Parathyroid adenoma (tissue), 2 donors: Measurements from ENCODE around the gene ELOVL6.
"Not testable (repeated sequence)": the region's sequence is repeated elsewhere in the genome, so short reads cannot be mapped to it uniquely, and the experiment has no call there.

Experiments
- H2AFZ ChIP-seq: fragments of 300-600 bp; sonication (generic); one replicate; pipeline ENCODE4 v1.7.0; 2017; ENCODE audit warnings: antibody characterized with exemption, mild to moderate bottlenecking
- H3K27ac ChIP-seq: fragments of 300-600 bp; sonication (generic); one replicate; pipeline ENCODE4 v1.7.0; 2017
- H3K27me3 ChIP-seq: fragments of 300-600 bp; sonication (generic); one replicate; pipeline ENCODE4 v1.7.0; 2017; ENCODE audit warnings: low read length; ENCODE audit not compliant: control insufficient read depth, insufficient read depth
- H3K36me3 ChIP-seq: fragments of 300-600 bp; sonication (generic); one replicate; pipeline ENCODE4 v1.7.0; 2017; ENCODE audit warnings: low read length; ENCODE audit not compliant: control insufficient read depth, insufficient read depth
- H3K4me1 ChIP-seq: fragments of 300-600 bp; sonication (generic); one replicate; pipeline ENCODE4 v1.7.0; 2017; ENCODE audit warnings: control low read depth
- H3K4me2 ChIP-seq: fragments of 300-600 bp; sonication (generic); one replicate; pipeline ENCODE4 v1.7.0; 2017; ENCODE audit warnings: low read length
- H3K4me3 ChIP-seq: fragments of 300-600 bp; sonication (generic); one replicate; pipeline ENCODE4 v1.7.0; 2017; ENCODE audit warnings: low read depth, low read length
- H3K79me2 ChIP-seq: fragments of 300-600 bp; sonication (generic); one replicate; pipeline ENCODE4 v1.7.0; 2017; ENCODE audit warnings: control low read depth
- H3K9ac ChIP-seq: fragments of 300-600 bp; sonication (generic); one replicate; pipeline ENCODE4 v1.7.0; 2017; ENCODE audit warnings: mild to moderate bottlenecking
- H3K9me3 ChIP-seq: fragments of 300-600 bp; sonication (generic); one replicate; pipeline ENCODE4 v1.7.0; 2017; ENCODE audit warnings: low read length; ENCODE audit not compliant: control insufficient read depth
- CTCF ChIP-seq: fragments of 300-600 bp; sonication (generic); IDR thresholded peaks from one replicate; pipeline ENCODE4 v1.7.0; 2017; ENCODE audit warnings: antibody characterized with exemption, mild to moderate bottlenecking
- donor health status: primary hyperparathyroidism.

ELOVL6 gene

GRCh38 chr4:110236324-110236723 is 37.9 kb upstream of the ELOVL6 start:
- Histone ChIP-seq H3K9ac (no peak overlapping the region), H2AFZ (no peak overlapping the region), H3K9me3 (no peaks in the 10 kb centered on the region), H3K4me2 (no peak overlapping the region), H3K79me2 (no peaks in the 10 kb centered on the region), H3K36me3 (no peaks in the 10 kb centered on the region), H3K4me3 (no peak overlapping the region), H3K27ac (no peak overlapping the region), H3K27me3 (no peaks in the 10 kb centered on the region), H3K4me1 (no peaks in the 10 kb centered on the region)
- no peak for TF ChIP-seq CTCF

GRCh38 chr4:110233581-110233980 is 35.2 kb upstream of the ELOVL6 start:
- H3K27ac ChIP-seq, H3K27me3 ChIP-seq, H2AFZ ChIP-seq, H3K9me3 ChIP-seq, H3K4me3 ChIP-seq, H3K36me3 ChIP-seq, H3K79me2 ChIP-seq, H3K4me2 ChIP-seq, H3K4me1 ChIP-seq, H3K9ac ChIP-seq: not testable (repeated sequence)

GRCh38 chr4:110231869-110232268 is 33.5 kb upstream of the ELOVL6 start:
- TF ChIP-seq CTCF = no peak
- Histone ChIP-seq H3K79me2 (no peaks in the 10 kb centered on the region), H3K36me3 (no peaks in the 10 kb centered on the region), H3K9me3 (no peaks in the 10 kb centered on the region), H3K27me3 (no peaks in the 10 kb centered on the region), H3K27ac (no peak overlapping the region), H3K4me3 (no peak overlapping the region), H3K4me1 (no peaks in the 10 kb centered on the region), H2AFZ (no peak overlapping the region), H3K4me2 (no peak overlapping the region), H3K9ac (no peak overlapping the region)

- Histone ChIP-seq H3K79me2 (no peaks in the 10 kb centered on the region), H3K9ac (no peak overlapping the region), H3K9me3 (no peaks in the 10 kb centered on the region), H3K27ac (no peak overlapping the region), H2AFZ (no peak overlapping the region), H3K27me3 (no peaks in the 10 kb centered on the region), H3K4me2 (no peak overlapping the region), H3K4me1 (no peaks in the 10 kb centered on the region), H3K36me3 (no peaks in the 10 kb centered on the region), H3K4me3 (no peak overlapping the region)
- TF ChIP-seq CTCF = no peak
Observed at GRCh38 chr4:110229266-110229665, 30.9 kb upstream of the ELOVL6 start.

- no peak overlapping the region for H3K9ac ChIP-seq
- H2AFZ ChIP-seq = no peak overlapping the region
- H3K79me2 ChIP-seq = no peaks in the 10 kb centered on the region
- no peak overlapping the region for H3K4me3 ChIP-seq
- no peak overlapping the region for H3K4me2 ChIP-seq
- H3K4me1 ChIP-seq = no peaks in the 10 kb centered on the region
- H3K36me3 ChIP-seq = no peaks in the 10 kb centered on the region
- no peak overlapping the region for H3K27ac ChIP-seq
- H3K27me3 ChIP-seq = no peaks in the 10 kb centered on the region
- H3K9me3 ChIP-seq = no peaks in the 10 kb centered on the region
- TF ChIP-seq CTCF = no peak
Observed at GRCh38 chr4:110224812-110225211, 26.4 kb upstream of the ELOVL6 start.
